Transverse colon (tissue), 4 donors: ENCODE measurements around the gene ASPG. TPM values are rescaled to one million over a fixed set of nuclear protein-coding genes. Genes with fewer than 3 reads are reported as not detected.

Experiments
- DNase-seq: peaks from one replicate; pipeline ENCODE4 v3.0.0-alpha.2; 2019
- H3K27ac ChIP-seq, 4 donors: fragments of 200-600 bp; sonication (generic); 2 replicates each; pipeline ENCODE4 v1.5.1; 2016 to 2018; ENCODE audit warnings: inconsistent platforms in 4 of 4
- H3K27me3 ChIP-seq: fragments of 200-600 bp; sonication (generic); 2 replicates; pipeline ENCODE4 v1.5.1; 2017; ENCODE audit warnings: inconsistent platforms
- H3K36me3 ChIP-seq, 4 donors: fragments of 200-600 bp; sonication (generic); 2 replicates each; pipeline ENCODE4 v1.5.1; 2017 to 2019; ENCODE audit warnings: inconsistent platforms in 4 of 4
- H3K4me1 ChIP-seq, 4 donors: fragments of 200-600 bp; sonication (generic); 2 replicates each; pipeline ENCODE4 v1.5.1; 2017 to 2020; ENCODE audit warnings: inconsistent platforms in 4 of 4
- H3K4me3 ChIP-seq, 4 donors: fragments of 200-600 bp; sonication (generic); 1 replicate in 1 of 4; 2 replicates in 3 of 4; pipeline versions ENCODE4 v1.5.1 to v1.6.1; 2017 to 2019; ENCODE audit warnings: inconsistent platforms in 4 of 4
- H3K9me3 ChIP-seq, 2 donors: fragments of 200-600 bp; sonication (generic); 2 replicates each; pipeline ENCODE4 v1.5.1; 2017 to 2019; ENCODE audit warnings: inconsistent platforms in 2 of 2
- CTCF ChIP-seq, 5 experiments: fragments of 200-600 bp in 3 of 5; fragments of 450-650 bp in 2 of 5; sonication (generic) in 3 of 5; IDR thresholded peaks; 1 replicate in 2 of 5; 2 replicates in 3 of 5; pipeline ENCODE4 v1.5.1; 2016 to 2017; ENCODE audit warnings: antibody characterized with exemption in 5 of 5, inconsistent platforms in 3 of 5, mild to moderate bottlenecking in 2 of 5, moderate library complexity in 1 of 5
- EP300 ChIP-seq: sonication (generic); formaldehyde crosslinking; IDR thresholded peaks from one replicate; pipeline ENCODE4 v1.6.1; 2017; ENCODE audit warnings: antibody characterized with exemption, low read depth
- POLR2A ChIP-seq: fragments of 450-650 bp; IDR thresholded peaks from one replicate; pipeline ENCODE4 v1.6.1; 2016; ENCODE audit warnings: antibody characterized with exemption, mild to moderate bottlenecking, moderate library complexity
- POLR2AphosphoS5 ChIP-seq, 3 donors: sonication (generic); formaldehyde crosslinking; IDR thresholded peaks; one replicate each; pipeline ENCODE4 v1.6.1; 2016; ENCODE audit warnings: antibody characterized with exemption in 3 of 3
- WGBS, 2 donors: methylation state at CpG; one replicate each; pipeline ENCODE4 v1.1.5; 2018; ENCODE audit warnings: low coverage in 1 of 2; 5-methylcytosine and 5-hydroxymethylcytosine counted together
- in situ Hi-C, 4 donors: fragments of 200-750 bp; cut with MboI; loops; one replicate each; pipeline versions ENCODE4 v1.15.0 to v1.15.1; 2017; ENCODE audit warnings: low sequenced_read_pairs in 3 of 4, low pct_ligation_motif_present in 1 of 4, low pct_unique_long_range_greater_than_20kb in 1 of 4
- intact Hi-C: fragments of 100-400 bp; cut with DNase I; formaldehyde crosslinking; loops from one replicate; pipeline ENCODE4 v1.15.1; 2023; ENCODE audit warnings: low total_unique reads
- total RNA-seq, 4 donors: library from RNA; depleted of rRNA; stranded (reverse); fragments of >200 nt; gene quantifications; one replicate each; pipeline ENCODE4 v1.1.0, GENCODE V29; 2016

Gene ASPG
- total RNA-seq, 4 donors from 2014 or later: 4.4 to 20.3 (median 8.7) TPM

- no peaks in the 10 kb centered on the region for H3K9me3 ChIP-seq
- H3K27me3 ChIP-seq: no peaks in the 10 kb centered on the region
- no peak for DNase-seq
- H3K27ac ChIP-seq: peak overlapping the region in 1 of 4 donors; percentile 21
- WGBS, 2 donors: 87% methylated on average over 11 of the region's 11 CpGs; no CpG with 5 or more reads in 1 of the 2 donors
- TF ChIP-seq EP300 (no peak), POLR2AphosphoS5 (IDR thresholded peaks at IDR 0.05) (no peak), CTCF (IDR thresholded peaks at IDR 0.05) (no peak), POLR2A (no peak)
- H3K4me1 ChIP-seq: peaks cover 0 to 5% (median 2%) of the 10 kb centered on the region in 4 donors
- H3K4me3 ChIP-seq: no peak overlapping the region
- in situ Hi-C loops (loop anchor here (25.0 kb wide), 1 partner anchor 413 kb away; no protein-coding TSS in a partner anchor), intact Hi-C loops (no loop called here)
- H3K36me3 ChIP-seq: no peaks in the 10 kb centered on the region
These were observed 63.7 kb downstream of the ASPG start for GRCh38 chr14:104149278-104149595.

GRCh38 chr14:104149617-104150135, 64.2 kb downstream of the ASPG start:
- intact Hi-C loops: loop anchor here (10.0 kb wide), 1 partner anchor 195 kb away; no protein-coding TSS in a partner anchor
- in situ Hi-C loops: loop anchor here (25.0 kb wide), 1 partner anchor 413 kb away; no protein-coding TSS in a partner anchor
- Histone ChIP-seq H3K27me3 (no peaks in the 10 kb centered on the region), H3K4me1 (peaks cover 0 to 5% (median 2%) of the 10 kb centered on the region in 4 donors), H3K27ac (no peak overlapping the region), H3K4me3 (no peak overlapping the region), H3K36me3 (no peaks in the 10 kb centered on the region), H3K9me3 (no peaks in the 10 kb centered on the region)
- 20 to 47% methylated on average over 2 to 11 of the region's 12 CpGs for WGBS, 2 donors
- TF ChIP-seq CTCF (IDR thresholded peaks at IDR 0.05) (no peak), EP300 (no peak), POLR2AphosphoS5 (IDR thresholded peaks at IDR 0.05) (no peak), POLR2A (no peak)
- no peak for DNase-seq

- 74% methylated on average over 11 of the region's 19 CpGs; no CpG with 5 or more reads in 1 of the 2 donors for WGBS, 2 donors
- no peaks in the 10 kb centered on the region for H3K36me3 ChIP-seq
- peaks cover 0 to 5% (median 2%) of the 10 kb centered on the region in 4 donors for H3K4me1 ChIP-seq
- no peak for DNase-seq
- no peak overlapping the region for H3K4me3 ChIP-seq
- TF ChIP-seq POLR2AphosphoS5 (IDR thresholded peaks at IDR 0.05) (no peak), POLR2A (no peak), CTCF (IDR thresholded peaks at IDR 0.05) (no peak), EP300 (no peak)
- H3K27ac ChIP-seq: no peak overlapping the region
- intact Hi-C loops: loop anchor here (10.0 kb wide), 1 partner anchor 194 kb away; no protein-coding TSS in a partner anchor
- no peaks in the 10 kb centered on the region for H3K9me3 ChIP-seq
- no peaks in the 10 kb centered on the region for H3K27me3 ChIP-seq
- in situ Hi-C loops: no loop called here
These were observed 64.9 kb downstream of the ASPG start for GRCh38 chr14:104150136-104151025.

GRCh38 chr14:104151026-104151381, 65.5 kb downstream of the ASPG start:
- in situ Hi-C loops: no loop called here
- H3K4me3 ChIP-seq: no peak overlapping the region
- no peak for DNase-seq
- intact Hi-C loops: loop anchor here (10.0 kb wide), 1 partner anchor 194 kb away; no protein-coding TSS in a partner anchor
- no peaks in the 10 kb centered on the region for H3K27me3 ChIP-seq
- no peak overlapping the region for H3K27ac ChIP-seq
- no peaks in the 10 kb centered on the region for H3K9me3 ChIP-seq
- H3K4me1 ChIP-seq: peaks cover 0 to 5% (median 2%) of the 10 kb centered on the region in 4 donors
- TF ChIP-seq EP300 (no peak), POLR2AphosphoS5 (IDR thresholded peaks at IDR 0.05) (no peak), CTCF (IDR thresholded peaks at IDR 0.05) (no peak), POLR2A (no peak)
- no peaks in the 10 kb centered on the region for H3K36me3 ChIP-seq
- WGBS, 2 donors: 79 to 88% methylated on average over 3 to 5 of the region's 5 CpGs
